Left renal pelvis (tissue), 4 donors: ENCODE data around the gene SEPTIN2. TPM values are rescaled to one million over a fixed set of nuclear protein-coding genes. Genes with fewer than 3 reads are reported as not detected.
A peak's percentile ranks its signal among the peaks of the same experiment; 100 is the strongest.
"Not testable (repeated sequence)": the region's sequence is repeated elsewhere in the genome, so short reads cannot be mapped to it uniquely, and the experiment has no call there.

Experiments used
- DNase-seq, 4 donors: peaks; one replicate each; pipeline ENCODE4 v3.0.0-alpha.2; 2013; ENCODE audit warnings: low read depth in 4 of 4, low spot score in 3 of 4
- polyA plus RNA-seq, 4 donors: library from polyadenylated mRNA; unstranded; fragments of 120-200 nt; gene quantifications; one replicate each; pipeline ENCODE4 v1.2.1, GENCODE V29; 2013; ENCODE audit not compliant: insufficient read length in 4 of 4

Gene SEPTIN2
- polyA plus RNA-seq, 4 donors, result 566 to 653 (median 594) TPM

DNA sequence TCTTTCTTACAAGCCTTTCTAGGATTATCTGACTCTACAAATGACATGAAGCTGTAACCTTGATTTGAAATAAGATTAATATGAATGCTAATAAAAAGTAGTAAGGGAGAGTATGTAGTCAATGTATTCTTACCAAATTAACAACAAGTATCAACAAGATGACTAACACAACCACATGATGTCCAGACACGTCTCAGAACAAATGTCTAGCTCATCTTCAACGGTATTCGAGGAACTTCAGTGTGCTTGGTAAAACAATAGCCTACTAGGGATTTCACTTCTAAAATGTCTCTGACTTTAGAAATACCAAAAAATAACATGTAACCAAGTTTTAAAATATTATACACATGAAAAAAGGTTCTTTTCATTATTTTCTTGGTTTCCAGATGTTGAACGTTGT is 3.6 kb upstream of the SEPTIN2 start:
- DNase-seq, result no peak

DNA sequence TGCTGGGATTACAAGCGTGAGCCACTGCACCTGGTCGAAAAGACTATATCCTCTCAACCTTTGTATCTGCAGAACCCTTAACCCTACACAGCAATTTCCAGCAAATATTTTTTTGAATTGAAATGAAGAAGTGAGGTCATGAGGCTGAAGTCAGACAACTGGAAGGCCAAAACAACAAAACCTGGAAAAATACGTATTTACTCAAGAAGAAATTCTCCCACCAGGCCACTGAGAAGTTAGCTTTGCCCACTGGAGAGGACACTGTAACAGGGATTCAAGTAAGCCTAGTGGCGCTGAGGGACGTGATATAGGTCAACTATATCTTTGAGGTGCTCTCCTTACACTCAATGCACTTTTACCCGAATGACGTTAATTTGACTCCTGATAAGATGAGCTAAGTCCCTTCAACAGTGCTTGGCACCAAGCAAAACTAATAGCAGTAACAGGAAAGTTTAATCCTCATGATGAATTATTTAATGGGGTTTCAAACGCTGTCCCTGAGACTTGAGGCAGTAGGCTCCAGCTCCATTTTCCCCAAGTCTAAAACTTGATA is 2.1 kb upstream of the SEPTIN2 start:
- DNase-seq, result no peak

DNA sequence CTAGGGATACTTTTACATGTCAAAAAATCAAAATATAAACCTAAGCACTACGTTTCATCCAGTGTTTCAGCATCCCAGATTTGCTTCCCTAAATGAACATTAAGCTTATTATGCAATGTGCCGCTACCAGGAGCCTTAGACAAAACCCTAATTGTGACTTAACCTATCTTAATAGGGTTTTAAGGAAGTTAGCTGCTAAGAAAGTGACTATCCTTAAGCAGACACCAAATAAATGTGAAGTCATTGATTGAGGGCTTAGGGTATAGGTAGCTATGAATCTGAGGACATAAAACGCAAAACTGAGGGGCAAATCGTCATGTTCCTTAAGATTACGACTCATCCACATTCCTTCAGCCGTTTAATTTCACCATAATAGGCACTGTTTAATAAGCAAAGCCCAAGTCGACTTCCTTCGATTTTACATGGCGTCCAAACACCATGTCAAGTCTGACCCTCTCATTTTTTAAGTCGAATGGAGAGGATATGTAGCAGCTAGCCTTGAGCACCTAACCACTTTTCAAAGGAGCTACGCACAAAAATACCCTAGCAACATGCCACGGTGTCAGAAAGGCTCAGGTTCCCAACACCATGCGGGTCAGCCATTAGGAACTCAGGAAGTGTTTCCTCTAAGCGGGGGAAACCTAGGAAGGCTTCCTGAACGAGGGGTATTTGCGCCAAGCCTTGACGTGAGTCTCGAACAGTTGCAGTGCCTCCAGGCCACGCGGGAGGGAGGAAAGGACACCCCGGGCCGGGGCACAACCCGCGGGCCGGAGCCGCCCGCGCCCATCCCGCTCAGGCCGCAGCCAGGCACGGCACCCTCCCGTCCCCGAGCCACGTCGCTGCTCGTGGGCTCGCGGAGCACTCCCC is 1.3 kb upstream of the SEPTIN2 start:
- peak in 1 of 4 donors; percentile 34 for DNase-seq

DNA sequence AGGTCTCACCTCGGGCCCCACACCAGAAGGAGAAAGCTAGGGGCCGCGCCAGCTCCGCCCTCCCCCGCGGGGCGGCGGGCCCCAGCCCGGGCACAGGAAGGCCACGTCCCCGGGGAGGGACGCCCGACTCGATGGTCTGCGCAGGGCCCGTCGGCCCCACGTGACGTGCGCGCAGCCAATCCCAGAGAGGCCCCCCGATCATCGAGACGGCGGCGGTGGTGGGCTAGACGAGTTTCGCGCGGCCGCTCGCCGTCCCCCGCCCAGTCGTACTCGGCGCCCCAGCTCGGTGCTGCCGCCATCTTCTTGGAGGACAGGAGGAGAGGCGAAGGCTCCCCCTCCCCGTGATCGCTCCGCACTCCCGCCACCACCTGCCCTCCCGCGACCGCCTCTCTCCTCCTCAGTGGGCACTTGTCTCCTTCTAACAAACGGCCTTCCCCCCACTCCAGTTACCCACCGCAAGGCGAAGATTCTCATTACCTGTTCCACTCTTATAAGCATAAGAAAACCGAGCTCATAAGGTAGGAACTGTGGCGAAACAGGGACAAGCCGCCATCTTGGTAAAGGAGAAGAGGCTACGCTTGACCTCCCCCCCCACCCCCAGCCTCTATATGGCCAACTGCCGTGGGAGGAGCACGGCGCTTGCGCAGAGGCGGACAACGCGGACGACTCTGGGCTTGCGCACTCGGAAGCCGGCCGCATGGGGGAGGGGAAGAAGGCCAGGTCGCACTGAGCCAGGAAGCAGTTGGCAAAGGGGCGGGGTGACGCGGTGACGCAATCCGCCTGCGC is 439 bp upstream of the SEPTIN2 start, which contains the start of gene HDLBP:
TSS of gene HDLBP (minus strand) at position 580 of the 786 bp plus-strand sequence. CDS start 48,803 bp downstream, outside the sequence.
- peak; percentile 98 to 99 (median 99) for DNase-seq

DNA sequence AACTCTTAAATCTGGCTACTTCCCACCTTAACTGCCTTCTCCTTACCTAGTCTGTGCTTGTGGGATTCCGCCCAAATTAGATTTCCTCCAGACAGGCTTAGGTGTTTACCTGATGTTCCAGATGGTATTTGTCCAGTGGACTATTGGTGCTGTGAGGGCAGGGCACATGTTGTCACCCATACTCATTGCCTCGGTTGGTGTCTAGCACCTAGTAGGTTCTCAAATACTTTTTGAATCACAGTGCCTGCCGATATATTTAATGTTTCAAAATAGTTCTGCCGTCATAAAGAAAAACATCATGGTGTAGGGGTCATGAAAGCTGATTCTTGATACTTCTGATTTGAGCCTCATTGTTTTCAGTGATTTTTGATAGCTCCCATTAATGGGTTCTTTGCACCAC is 1.1 kb downstream of the SEPTIN2 start:
- no peak for DNase-seq

DNA sequence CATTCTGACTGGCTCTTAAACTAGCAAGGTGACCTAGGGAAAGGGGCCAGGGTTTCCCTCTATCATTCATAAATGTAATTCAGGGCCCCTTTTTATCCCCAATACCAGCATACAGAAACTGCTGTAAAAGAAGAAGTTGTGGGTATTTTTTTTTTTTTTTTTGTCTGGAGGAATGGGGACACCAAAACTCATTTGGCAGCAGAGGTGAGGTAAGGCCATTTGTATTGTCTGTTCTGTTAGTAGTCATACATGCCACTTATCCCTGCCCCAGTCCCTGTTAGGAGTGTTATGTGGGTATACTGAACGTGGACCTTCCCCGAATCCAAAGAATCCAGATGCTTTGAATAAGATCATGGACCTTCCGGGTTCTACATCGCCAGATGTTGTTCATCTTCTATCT is 1.7 kb downstream of the SEPTIN2 start:
- no peak for DNase-seq

DNA sequence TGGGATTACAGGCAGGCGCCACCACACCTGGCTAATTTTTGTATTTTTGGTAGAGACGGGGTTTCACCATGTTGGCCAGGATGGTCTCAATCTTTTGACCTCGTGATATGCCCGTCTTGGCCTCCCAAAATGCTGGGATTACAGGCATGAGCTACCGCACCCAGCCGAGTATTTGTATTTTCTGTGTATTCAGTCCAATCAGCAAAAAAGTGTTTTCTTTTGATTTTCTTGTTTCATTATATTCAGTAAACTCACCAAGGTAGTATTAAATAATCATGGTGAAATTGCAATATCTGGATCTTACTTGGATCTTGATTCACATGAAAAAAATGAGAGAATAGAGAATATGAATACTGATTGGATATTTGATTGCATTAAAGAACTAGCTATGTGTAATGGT is 3.1 kb downstream of the SEPTIN2 start:
- DNase-seq, result not testable (repeated sequence)

DNA sequence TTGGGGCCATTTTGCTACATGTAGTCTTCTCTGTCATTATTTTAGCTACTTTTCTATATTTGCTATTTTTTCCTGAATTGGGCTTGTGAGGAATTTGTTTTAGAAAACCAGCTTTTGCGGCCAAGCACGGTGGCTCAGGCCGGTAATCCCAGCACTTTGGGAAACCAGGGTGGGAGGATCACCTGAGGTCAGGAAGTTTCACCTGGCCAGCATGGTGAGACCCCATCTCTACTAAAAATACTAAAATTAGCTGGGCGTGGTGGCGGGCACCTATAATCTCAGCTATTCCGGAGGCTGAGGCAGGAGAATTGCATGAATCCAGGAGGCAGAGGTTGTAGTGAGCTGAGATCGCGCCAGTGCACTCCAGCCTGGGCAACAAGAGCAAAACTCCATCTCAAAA is 4.7 kb downstream of the SEPTIN2 start:
- DNase-seq, result no peak

DNA sequence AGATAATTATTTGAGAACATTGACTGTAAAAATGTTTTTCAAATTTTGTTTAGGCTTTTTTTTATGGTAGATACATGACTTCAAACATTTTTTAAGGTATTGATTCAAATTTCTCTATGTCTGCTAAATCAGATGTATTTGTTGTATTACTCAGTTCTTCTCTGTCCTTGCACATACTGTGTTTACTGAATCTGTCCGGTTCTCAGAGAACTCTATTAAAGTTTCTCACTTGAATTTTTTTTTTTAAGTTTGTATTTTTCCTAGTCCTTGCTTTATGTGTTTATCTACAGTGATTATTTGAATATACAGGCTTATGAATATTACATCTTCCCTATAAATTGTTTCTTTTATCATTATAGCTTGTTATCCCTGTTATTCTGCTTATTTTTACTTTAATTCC is 5.3 kb downstream of the SEPTIN2 start:
- DNase-seq, result no peak

DNA sequence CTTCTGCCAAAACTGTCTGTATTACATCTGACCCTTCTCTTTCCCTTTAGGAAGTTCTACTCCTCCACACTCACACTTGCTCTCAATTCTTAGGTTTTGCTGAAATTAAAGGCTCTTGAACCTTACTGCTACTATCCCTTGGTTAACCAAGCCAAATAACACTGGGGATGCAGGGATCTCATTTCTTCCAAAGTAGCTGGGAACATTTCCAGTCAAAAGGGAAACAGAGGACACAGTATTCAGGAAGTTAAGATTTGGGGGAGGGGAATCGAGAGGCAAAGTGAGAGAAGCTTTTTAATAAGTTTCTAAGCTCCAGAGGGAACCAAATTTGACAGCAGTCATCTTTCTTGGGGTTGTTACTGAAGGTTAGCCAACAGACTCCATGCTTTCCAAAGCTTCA is 6.2 kb downstream of the SEPTIN2 start:
- DNase-seq, result no peak

DNA sequence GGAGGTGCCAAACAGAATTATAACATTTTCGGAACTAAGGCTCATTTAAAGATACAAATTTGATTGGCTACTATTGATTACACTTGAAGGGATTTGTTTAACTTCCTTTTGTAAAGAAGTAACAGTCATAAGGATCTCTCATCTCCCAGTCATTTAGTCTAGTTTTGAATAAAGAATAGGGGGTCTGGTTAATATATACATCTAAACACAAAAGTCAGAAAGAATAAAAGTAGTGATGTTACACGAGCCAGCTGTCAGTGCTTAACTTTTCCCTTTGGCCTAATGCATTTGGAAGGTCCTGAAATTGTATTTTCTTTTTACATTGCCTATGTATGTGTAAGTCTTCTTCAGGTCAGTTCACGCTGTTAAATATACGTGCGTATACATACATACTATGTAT is 8.1 kb downstream of the SEPTIN2 start:
- DNase-seq, result no peak

DNA sequence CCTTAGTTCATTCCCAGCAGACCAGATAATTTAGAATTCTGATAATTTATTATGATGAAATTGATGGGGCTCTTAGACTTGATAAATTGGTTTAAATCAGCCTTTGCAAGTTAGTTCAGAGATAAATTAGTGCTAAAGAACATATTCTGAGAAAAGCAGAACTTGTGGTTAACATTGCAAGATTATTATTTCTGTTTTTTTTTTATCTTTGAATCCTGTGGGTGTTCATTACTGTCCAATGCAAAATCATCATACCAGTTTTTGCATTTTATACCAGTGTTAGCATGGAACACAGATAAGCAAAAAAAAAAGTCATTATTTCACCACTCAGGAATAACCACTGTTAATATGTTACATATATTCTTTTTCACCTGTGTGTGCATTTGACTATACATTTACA is 9.1 kb downstream of the SEPTIN2 start:
- DNase-seq, result no peak

DNA sequence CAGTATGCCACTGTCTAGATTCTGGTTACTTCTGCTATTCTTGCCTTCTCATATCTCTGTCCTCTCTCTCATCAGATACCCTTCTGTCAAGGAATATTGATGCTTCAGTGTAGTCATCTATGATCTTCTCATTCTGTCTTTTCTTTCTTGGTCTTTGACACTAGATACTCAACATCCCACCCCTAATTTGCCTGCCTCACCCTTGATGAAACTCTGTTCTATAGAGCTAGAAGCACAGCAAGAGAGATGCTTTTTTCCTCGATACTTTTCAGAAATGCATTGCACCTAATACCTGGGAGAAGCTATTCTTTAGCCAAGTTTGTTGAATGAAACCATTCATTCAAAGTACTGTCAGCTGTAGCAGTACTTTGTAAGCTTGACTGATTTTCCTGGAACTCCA is 9.5 kb downstream of the SEPTIN2 start:
- no peak for DNase-seq

DNA sequence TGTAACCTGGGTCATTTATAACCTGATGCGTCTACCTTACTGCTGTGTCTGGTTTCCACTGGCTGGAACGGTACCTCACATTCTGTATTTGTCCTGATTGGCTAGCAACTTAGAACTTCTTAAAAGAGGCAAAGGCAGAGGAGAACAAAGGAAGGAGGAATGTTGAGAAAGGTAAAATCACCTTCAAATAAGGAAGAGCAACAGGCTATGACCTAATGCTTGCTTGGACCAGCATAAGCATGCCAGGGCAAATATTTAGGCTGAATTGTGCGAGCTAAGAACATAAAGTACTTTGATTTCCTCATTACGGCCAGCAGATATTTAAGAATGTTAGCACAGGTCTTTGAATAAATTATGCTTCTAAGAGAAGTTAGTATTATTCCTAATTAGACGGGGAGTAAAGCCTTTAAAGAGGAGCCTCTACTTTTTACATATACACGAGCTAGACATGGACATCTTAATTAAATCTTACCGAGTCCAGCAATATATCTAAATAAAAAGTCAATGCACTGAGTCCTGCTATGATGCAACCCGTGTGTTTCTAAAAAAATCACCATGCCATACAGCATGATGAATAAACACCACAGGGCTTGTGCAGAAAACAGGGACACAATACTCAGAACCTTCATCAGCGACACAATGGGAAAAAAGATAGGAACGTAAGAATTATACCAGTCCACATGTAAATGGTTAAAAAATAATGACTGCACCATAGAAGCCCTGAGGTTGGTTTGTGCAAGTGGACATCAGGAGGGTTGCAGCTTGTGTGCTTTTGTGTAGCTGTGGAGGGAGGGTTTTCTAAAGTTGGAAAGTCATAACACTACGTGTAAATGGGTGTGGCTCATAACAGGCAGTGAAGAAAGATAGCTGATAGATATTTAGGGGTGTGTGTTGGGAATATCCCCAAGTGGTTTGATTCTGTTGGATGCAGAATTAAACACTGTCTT is 14.2 kb downstream of the SEPTIN2 start:
- no peak for DNase-seq

DNA sequence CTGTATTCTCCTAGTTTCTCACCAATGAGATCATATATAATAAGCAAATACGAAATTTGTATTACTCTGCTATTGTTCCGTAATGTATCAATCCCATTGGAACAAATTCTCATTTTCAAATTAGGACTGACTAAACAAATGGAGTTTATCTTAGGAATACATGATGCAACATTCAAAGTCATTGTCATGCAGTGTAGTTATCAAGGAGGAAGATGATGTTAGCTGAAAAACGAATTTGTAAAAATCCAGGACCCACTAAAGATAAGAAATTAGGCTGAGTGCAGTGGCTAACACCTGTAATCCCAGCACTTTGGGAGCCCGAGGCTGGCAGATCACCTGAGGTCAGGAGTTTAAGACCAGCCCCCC is 14.9 kb downstream of the SEPTIN2 start:
- DNase-seq, result no peak

DNA sequence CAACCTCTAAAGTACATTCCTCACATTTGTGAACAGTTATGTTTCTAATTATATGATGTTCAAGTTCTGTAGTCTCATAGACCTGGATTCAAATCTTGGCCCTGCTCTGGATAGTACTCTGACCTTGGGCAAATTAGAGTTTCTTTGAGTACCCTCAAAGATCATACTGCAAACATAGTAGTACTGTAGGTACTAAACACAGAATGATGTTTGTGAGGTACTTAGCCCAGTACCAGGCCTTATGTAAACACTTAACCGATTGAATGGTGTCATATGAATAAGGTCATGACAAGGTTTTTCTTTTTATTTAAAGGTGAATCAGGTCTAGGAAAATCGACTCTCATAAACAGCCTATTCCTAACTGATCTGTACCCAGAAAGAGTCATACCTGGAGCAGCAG is 19.1 kb downstream of the SEPTIN2 start:
- DNase-seq, result no peak

DNA sequence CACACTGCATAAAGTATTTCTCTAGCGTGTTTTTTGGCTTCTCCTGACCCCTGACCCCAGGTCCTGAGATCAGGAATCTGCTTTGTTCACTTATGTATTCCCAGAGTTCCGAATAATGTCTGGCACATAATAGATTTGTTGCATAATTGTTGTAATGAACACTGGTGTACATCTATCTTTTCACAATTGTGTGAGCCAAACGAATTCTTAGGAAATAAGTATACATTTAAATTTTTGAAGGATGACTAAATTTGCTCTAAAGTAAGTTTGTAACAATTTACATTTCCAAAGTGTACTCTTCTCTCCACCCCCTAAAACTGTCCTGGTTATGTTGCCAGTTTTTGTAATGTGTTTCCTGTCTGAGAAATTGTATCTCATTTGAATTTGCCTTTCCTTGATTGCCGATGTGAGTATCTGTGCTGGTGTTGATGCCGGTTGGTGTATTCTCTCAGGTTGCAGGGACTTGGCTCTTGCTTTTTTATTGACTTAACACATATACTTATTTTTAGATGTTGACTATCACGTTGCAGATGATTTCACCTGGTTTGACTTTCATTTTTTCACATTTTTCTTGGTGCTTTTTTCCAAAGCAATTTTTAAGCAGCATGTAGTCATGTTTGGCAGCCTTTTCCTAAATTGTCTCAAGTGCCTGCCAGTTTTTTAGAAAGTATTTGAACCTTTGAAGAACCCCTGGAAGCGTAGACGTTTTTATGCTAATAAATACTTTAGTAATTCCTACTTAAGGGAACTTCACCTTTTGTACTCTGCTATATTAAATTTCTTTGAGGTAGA is 24.3 kb downstream of the SEPTIN2 start:
- DNase-seq, result no peak

DNA sequence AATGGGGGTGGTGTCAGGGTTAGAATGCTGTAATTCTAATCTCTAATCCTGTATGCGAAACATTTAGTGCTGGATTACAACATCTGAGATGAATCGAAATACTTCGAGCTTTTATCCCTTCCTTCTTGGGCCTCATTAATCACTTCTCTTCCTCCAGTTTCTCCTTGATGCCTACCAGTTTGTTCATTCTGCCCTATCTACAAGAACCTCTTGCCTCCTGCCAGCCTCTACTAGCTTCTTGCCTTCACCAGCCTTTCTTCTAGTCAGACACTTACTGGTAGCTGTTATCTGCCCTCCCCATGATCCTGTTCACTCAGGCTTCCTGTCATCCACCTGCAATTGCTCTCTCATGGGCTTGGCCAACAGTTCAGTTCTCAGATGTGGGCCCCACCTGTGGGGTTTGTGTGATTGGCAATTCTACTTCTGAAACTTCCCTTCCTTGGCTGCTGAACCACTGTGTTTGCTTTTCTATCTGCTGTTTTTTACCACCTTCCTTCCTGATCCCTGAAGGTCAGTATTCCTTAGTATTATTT is 25.0 kb downstream of the SEPTIN2 start:
- DNase-seq, result no peak

DNA sequence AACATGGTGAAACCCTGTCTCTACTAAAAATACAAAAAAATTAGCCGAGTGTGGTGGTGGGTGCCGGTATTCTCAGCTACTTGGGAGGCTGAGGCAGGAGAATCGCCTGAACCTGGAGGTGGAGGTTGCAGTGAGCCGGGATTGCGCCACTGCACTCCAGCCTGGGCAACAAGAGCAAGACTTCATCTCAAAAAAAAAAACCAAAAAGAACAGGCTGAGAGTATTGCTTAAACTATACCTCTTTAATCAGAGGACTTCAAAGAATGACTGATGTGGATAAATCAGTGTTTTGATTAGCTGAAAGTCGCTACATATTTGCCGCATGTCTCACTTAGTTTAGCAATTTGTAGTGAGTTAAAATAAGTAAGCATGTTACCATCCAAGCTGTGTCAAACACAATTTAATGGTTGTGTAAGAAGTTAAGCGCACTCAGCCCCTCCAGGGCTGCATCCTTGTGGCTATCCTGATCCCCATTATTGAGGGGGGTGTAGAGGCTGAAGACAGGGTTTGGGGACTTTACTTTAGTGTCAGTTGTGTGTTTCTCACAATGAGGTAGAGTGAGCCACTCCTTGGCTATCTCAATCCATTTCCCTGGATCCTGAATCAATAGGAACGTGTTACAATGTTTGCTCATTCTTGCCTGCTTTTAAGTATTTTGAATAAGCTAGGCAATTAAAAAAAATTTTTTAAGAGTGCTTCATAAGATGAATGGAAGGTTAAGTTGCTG is 29.4 kb downstream of the SEPTIN2 start:
- DNase-seq, result no peak
